Skeletal muscle tissue (tissue), 4 donors: ENCODE data around the gene HTRA2. TPM values are rescaled to one million over a fixed set of nuclear protein-coding genes. Genes with fewer than 3 reads are reported as not detected.

Experiments used
- H3K27ac ChIP-seq: one replicate; pipeline ENCODE4 v1.7.0; 2013; ENCODE audit warnings: mild to moderate bottlenecking, low read depth, low read length, inconsistent platforms
- H3K27me3 ChIP-seq, 3 donors: one replicate each; pipeline ENCODE4 v1.7.0; 2013; ENCODE audit warnings: low read length in 3 of 3; ENCODE audit not compliant: control insufficient read depth in 3 of 3, insufficient read depth in 3 of 3
- H3K36me3 ChIP-seq, 3 donors: one replicate each; pipeline ENCODE4 v1.7.0; 2013; ENCODE audit warnings: low read length in 3 of 3; ENCODE audit not compliant: control insufficient read depth in 3 of 3, insufficient read depth in 3 of 3
- H3K4me1 ChIP-seq, 3 donors: one replicate each; pipeline ENCODE4 v1.7.0; 2013; ENCODE audit warnings: low read length in 3 of 3, mild to moderate bottlenecking in 3 of 3; ENCODE audit not compliant: control insufficient read depth in 3 of 3, insufficient read depth in 3 of 3
- H3K4me3 ChIP-seq, 3 donors: one replicate each; pipeline ENCODE4 v1.7.0; 2013; ENCODE audit warnings: low read length in 3 of 3
- H3K9ac ChIP-seq, 3 donors: one replicate each; pipeline ENCODE4 v1.7.0; 2013; ENCODE audit warnings: low read length in 3 of 3, mild to moderate bottlenecking in 3 of 3, moderate library complexity in 2 of 3, low read depth in 1 of 3
- H3K9me3 ChIP-seq, 3 donors: one replicate each; pipeline ENCODE4 v1.7.0; 2013; ENCODE audit warnings: low read length in 3 of 3; ENCODE audit not compliant: control insufficient read depth in 3 of 3
- total RNA-seq: library from RNA; depleted of rRNA; stranded (reverse); fragments of >200 nt; gene quantifications from one replicate; pipeline ENCODE4 v1.2.3, GENCODE V29; 2014
- donor health status: Osteomylitis.

The HTRA2 gene
- total RNA-seq, 1 donor from 2014 or later: 42.3 TPM

DNA sequence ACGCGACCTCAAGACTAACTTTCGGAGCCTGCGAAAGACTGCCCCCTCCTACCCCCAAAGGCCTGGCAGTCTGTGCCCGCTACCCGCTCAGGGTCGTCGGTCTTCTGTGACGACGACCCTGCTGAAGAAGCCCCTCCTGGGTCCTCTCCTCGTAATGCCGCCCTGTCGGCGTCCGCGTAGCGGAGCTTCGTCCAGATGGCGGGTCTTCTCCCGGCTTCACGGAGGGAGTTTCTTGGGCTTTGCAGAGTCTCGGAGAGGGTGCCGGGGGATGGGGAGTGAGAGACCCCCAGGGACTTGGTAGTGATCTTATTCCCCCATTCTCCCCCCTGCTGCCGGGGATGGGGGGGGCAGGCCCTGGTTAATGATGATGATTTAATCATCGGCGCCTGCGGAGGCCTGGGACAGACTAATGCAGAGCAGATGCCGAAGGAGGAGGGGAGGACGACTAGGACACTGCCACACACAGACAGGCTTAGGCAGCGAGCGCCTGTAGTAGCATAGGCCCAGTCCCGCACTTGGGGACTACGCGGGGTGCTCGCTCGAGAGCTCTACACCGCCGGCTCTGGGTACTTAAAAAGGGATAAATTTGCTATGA is 21.7 kb upstream of the HTRA2 start:
- peak overlapping the region; percentile 88 to 99 (median 98) for H3K9ac ChIP-seq
- peak overlapping the region; percentile 97 to 100 (median 99) for H3K4me3 ChIP-seq
- H3K36me3 ChIP-seq: peaks cover 16 to 19% (median 18%) of the 10 kb centered on the region in 3 donors
- no peaks in the 10 kb centered on the region for H3K9me3 ChIP-seq
- H3K27me3 ChIP-seq: peaks cover 35 to 53% (median 39%) of the 10 kb centered on the region in 3 donors
- H3K4me1 ChIP-seq: peaks cover 24 to 29% (median 26%) of the 10 kb centered on the region in 3 donors
- H3K27ac ChIP-seq: peak overlapping the region; percentile 98

GRCh38 chr2:74510272-74510671 is 19.5 kb upstream of the HTRA2 start:
- Histone ChIP-seq H3K4me3 (no peak overlapping the region), H3K9me3 (no peaks in the 10 kb centered on the region), H3K4me1 (peaks cover 17 to 24% (median 20%) of the 10 kb centered on the region in 3 donors), H3K27me3 (peaks cover 52 to 61% (median 53%) of the 10 kb centered on the region in 3 donors), H3K9ac (no peak overlapping the region), H3K27ac (no peak overlapping the region), H3K36me3 (peaks cover 8 to 13% (median 11%) of the 10 kb centered on the region in 3 donors)

DNA sequence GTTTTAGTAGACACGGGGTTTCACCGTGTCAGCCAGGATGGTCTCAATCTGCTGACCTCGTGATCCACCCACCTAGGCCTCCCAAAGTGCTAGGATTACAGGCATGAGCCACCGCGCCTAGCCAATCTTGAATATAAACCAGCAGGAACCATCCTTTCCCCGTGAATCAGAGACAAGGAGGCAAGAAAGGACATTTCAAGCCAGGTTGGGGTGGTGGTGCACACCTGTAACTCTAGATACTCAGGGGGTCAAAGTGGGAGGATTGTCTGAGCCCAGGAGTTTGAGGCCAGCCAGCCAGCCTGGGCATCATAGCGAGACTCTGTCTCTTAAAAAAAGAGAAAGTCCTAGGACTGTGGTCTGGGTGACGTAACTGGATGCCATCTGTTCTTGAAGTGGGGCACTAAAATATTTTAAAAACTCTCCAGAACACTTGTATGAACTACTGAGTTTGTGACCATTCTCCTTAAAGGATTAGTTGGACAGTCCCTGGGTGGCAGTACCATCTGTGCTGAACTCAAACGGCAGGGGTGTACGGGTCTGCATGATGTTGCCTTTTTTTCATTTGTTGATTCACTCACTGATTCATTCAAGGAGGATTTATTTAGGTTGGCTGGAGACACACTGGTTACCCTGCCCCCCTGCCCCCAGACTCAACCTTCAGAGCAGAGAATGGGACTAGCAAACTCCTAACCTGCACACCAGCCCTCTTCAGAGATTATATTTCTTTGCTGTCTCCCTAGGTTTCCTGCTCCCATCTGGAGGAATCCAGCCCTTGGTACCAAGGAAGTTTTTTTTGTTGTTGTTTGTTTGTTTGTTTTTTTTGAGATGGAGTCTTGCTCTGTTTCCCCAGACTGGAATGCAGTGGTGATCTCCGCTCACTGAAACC is 18.4 kb upstream of the HTRA2 start:
- Histone ChIP-seq H3K27ac (no peak overlapping the region), H3K9me3 (no peaks in the 10 kb centered on the region), H3K4me3 (no peak overlapping the region), H3K36me3 (peaks cover 0 to 5% (median 4%) of the 10 kb centered on the region in 3 donors), H3K4me1 (peaks cover 17 to 23% (median 22%) of the 10 kb centered on the region in 3 donors), H3K27me3 (peaks cover 63 to 67% (median 64%) of the 10 kb centered on the region in 3 donors), H3K9ac (no peak overlapping the region)

- H3K4me1 ChIP-seq: peaks cover 12 to 18% (median 18%) of the 10 kb centered on the region in 3 donors
- no peak overlapping the region for H3K9ac ChIP-seq
- H3K27me3 ChIP-seq: peaks cover 76 to 79% (median 77%) of the 10 kb centered on the region in 3 donors
- no peaks in the 10 kb centered on the region for H3K9me3 ChIP-seq
- H3K27ac ChIP-seq: no peak overlapping the region
- H3K36me3 ChIP-seq: no peaks in the 10 kb centered on the region
- H3K4me3 ChIP-seq: no peak overlapping the region
These were observed 16.8 kb upstream of the HTRA2 start for GRCh38 chr2:74512744-74513604.

DNA sequence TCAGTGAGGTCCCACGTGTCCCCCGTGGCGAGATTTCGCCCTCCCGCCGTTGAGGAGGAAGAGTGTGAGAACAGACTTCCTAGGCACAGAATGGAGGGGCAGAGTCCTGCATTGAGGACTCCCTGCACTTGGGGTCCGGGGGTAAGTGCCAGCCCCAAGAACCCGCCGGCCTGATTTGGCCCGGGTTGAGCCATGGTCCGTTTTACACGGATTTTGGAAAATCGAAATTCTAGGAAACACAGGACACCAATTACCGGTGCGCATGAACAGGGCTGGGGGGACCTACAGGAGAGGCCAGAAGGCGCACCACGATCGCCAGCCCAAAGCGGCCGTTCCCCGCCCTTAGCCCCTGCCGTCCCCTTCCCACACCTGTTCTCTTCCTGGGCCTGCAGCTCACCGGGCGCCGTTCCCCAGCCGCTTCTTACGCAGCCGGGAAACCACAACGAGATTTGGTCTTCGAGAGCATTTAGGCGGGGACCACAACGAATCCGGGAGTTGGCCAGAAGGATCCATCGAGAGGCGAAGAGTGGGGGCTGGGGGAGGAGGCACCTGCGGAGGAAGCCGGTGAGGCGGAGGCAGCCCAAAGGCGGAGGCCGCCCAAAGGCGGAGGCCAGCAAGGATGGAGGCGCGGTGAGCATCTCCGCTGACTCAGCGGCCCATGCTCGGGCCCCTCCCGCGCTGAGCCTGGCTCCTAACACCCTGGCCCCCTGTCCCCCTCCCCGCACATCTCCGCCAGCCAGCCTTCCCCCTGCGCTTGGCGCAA is 15.9 kb upstream of the HTRA2 start:
- no peak overlapping the region for H3K27ac ChIP-seq

DNA sequence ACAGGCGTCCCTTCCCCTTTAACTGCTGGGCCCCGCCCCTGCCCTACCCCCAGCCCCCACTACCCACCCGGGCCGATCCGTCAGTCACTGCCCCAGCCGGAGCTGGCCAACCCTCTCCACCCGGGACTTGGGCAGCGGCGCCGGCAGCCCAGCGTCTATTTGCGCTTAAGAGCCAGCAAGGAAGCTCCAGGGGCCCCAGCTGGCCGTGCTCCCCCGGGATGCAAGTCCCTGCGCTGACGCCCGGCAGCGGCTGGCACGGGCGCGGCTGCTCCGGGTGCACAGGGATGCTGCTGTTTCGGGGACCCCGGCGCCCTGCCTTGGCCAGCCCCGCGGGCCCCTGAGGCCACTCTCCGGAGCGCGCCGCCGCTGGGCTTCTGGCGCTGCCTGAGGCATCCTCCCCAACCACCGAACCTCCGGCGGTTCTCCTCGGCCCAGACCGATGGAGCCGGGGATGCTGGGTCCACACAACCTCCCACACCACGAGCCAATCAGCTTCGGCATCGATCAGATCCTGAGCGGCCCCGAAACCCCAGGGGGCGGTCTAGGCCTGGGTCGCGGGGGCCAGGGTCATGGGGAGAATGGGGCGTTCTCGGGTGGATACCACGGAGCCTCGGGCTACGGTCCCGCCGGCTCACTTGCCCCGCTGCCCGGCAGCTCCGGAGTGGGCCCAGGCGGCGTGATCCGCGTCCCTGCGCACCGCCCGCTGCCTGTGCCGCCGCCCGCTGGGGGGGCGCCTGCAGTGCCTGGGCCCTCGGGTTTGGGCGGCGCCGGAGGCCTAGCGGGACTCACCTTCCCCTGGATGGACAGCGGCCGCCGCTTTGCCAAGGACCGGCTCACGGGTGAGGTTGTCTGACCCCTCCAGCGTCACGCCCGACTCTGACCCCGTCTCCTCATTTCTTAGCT is 15.1 kb upstream of the HTRA2 start, which contains the start of gene TLX2:
TLX2 (plus strand) TSS at position 83 of the 903 bp plus-strand sequence; CDS start at position 440, 357 bp downstream.
- Histone ChIP-seq H3K4me3 (no peak within 1 kb of the TSS), H3K4me1 (peaks cover 12 to 15% (median 15%) of the 10 kb centered on the region in 3 donors), H3K36me3 (no peaks in the 10 kb centered on the region), H3K27me3 (peaks cover 89 to 93% (median 93%) of the 10 kb centered on the region in 3 donors), H3K9me3 (no peaks in the 10 kb centered on the region), H3K27ac (no peak within 1 kb of the TSS), H3K9ac (no peak within 1 kb of the TSS)

More for the DNA sequence above, 15.9 kb upstream of the HTRA2 start:
- H3K9me3 ChIP-seq: no peaks in the 10 kb centered on the region
- peaks cover 84 to 87% (median 85%) of the 10 kb centered on the region in 3 donors for H3K27me3 ChIP-seq
- no peak overlapping the region for H3K9ac ChIP-seq
- H3K4me1 ChIP-seq: peaks cover 12 to 15% (median 15%) of the 10 kb centered on the region in 3 donors
- H3K4me3 ChIP-seq: no peak overlapping the region
- H3K36me3 ChIP-seq: no peaks in the 10 kb centered on the region

GRCh38 chr2:74515271-74515980 is 14.3 kb upstream of the HTRA2 start:
- Histone ChIP-seq H3K36me3 (no peaks in the 10 kb centered on the region), H3K4me1 (peaks cover 12 to 15% (median 15%) of the 10 kb centered on the region in 3 donors), H3K9me3 (no peaks in the 10 kb centered on the region), H3K9ac (no peak overlapping the region), H3K4me3 (peak overlapping the region in 2 of 3 donors; percentile 35 to 57), H3K27me3 (peaks cover 93 to 94% (median 94%) of the 10 kb centered on the region in 3 donors), H3K27ac (no peak overlapping the region)

DNA sequence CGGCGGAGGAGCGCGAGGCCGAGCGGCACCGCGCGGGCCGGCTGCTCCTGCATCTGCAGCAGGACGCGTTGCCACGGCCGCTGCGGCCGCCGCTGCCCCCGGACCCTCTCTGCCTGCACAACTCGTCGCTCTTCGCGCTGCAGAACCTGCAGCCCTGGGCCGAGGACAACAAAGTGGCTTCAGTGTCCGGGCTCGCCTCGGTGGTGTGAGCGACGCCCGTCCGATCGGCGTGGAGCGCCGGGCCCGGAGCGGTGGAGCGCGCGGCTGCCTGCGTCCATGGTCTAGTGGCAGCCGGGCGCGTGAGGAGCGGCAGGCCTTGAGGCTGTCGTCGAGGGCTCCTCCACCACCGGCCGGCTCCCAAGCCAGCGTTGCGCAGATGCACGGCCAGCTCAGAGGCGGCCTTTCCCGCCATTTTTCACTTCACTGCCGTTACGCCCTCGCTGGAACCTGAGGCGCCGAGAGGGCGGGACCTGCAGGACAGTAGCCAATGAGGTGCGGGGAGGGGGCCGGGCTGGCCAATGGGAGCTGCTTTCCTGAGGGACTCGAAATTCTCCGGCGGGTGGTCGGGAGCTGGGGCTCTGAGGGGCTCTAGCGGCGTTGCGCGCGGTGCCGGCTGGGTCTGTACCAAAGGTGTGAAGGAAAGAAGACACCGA is 13.6 kb upstream of the HTRA2 start:
- Histone ChIP-seq H3K9ac (no peak overlapping the region), H3K27me3 (peaks cover 88 to 93% (median 91%) of the 10 kb centered on the region in 3 donors), H3K36me3 (no peaks in the 10 kb centered on the region), H3K4me1 (peaks cover 12 to 15% (median 15%) of the 10 kb centered on the region in 3 donors), H3K27ac (no peak overlapping the region), H3K4me3 (peak overlapping the region; percentile 9 to 57 (median 41)), H3K9me3 (no peaks in the 10 kb centered on the region)
